SK-N-SH (cell line): Measurements from ENCODE around the gene WDR41. TPM values are rescaled to one million over a fixed set of nuclear protein-coding genes. Genes with fewer than 3 reads are reported as not detected.

ENCODE experiments used
- CTCF ChIA-PET: fragments of 300-600, 350-600 bp; formaldehyde crosslinking; extraction: SDS; loops from one replicate; lab custom pipeline; 2021; lab: Yijun Ruan, JAX
- POLR2A ChIA-PET: fragments of 350-600 bp; sonication (Branson Sonifier 250); formaldehyde crosslinking; extraction: SDS; loops from one replicate; lab custom pipeline; 2020; ENCODE audit warnings: antibody characterized with exemption, inconsistent platforms; lab: Yijun Ruan, JAX
- DNase-seq: peaks from one replicate; pipeline ENCODE4 v3.0.0; 2012
- H2AFZ ChIP-seq: fragments of 200-600 bp; sonication (generic); 2 replicates; pipeline ENCODE4 v1.8.1; 2016; ENCODE audit warnings: antibody characterized with exemption, mild to moderate bottlenecking, low read depth
- H3F3A ChIP-seq: fragments of 200-600 bp; sonication (generic); replicated peaks from 2 replicates; pipeline ENCODE3; 2016; ENCODE audit warnings: antibody characterized with exemption, mild to moderate bottlenecking; ENCODE audit not compliant: insufficient read depth
- H3K27ac ChIP-seq, 2 experiments: fragments of 200-500 bp in 1 of 2; fragments of 200-600 bp in 1 of 2; sonication (Bioruptor generic) in 1 of 2; sonication (generic), shearing (Covaris generic) in 1 of 2; 2 replicates each; pipeline versions ENCODE4 v1.5.1 to v1.6.1; 2014 to 2016; ENCODE audit warnings: low read depth in 2 of 2, inconsistent platforms in 1 of 2, low read length in 1 of 2, mild to moderate bottlenecking in 1 of 2, mixed read lengths in 1 of 2
- H3K27me3 ChIP-seq: fragments of 200-600 bp; sonication (generic), shearing (Covaris generic); 2 replicates; pipeline ENCODE4 v1.6.1; 2016; ENCODE audit warnings: mixed run types; ENCODE audit not compliant: insufficient read depth
- H3K36me3 ChIP-seq, 2 experiments: fragments of 200-500 bp in 1 of 2; fragments of 200-600 bp in 1 of 2; sonication (Bioruptor generic) in 1 of 2; sonication (generic) in 1 of 2; replicated peaks in 1 of 2; 2 replicates each; pipeline versions ENCODE3 to v1.5.1; 2014 to 2016; ENCODE audit warnings: low read length in 1 of 2, mild to moderate bottlenecking in 1 of 2; ENCODE audit not compliant: insufficient read depth in 2 of 2, control insufficient read depth in 1 of 2
- H3K4me1 ChIP-seq, 2 experiments: fragments of 200-500 bp in 1 of 2; fragments of 200-600 bp in 1 of 2; sonication (Bioruptor generic) in 1 of 2; sonication (generic), shearing (Covaris generic) in 1 of 2; 2 replicates each; pipeline versions ENCODE4 v1.5.1 to v1.6.1; 2014 to 2016; ENCODE audit warnings: low read depth in 1 of 2, low read length in 1 of 2, mixed run types in 1 of 2; ENCODE audit not compliant: insufficient read depth in 2 of 2, control insufficient read depth in 1 of 2
- H3K4me2 ChIP-seq: fragments of 200-600 bp; sonication (generic), shearing (Covaris generic); 2 replicates; pipeline ENCODE4 v1.6.1; 2017; ENCODE audit warnings: mixed run types
- H3K4me3 ChIP-seq, 2 experiments: fragments of 200-500 bp in 1 of 2; fragments of 200-600 bp in 1 of 2; sonication (Bioruptor generic) in 1 of 2; sonication (generic), shearing (Covaris generic) in 1 of 2; 2 replicates each; pipeline versions ENCODE4 v1.5.1 to v1.8.1; 2014 to 2016; ENCODE audit warnings: low read depth in 2 of 2, inconsistent platforms in 1 of 2, low read length in 1 of 2, mild to moderate bottlenecking in 1 of 2, mixed read lengths in 1 of 2, moderate library complexity in 1 of 2
- H3K79me2 ChIP-seq: fragments of 200-600 bp; sonication (generic); 2 replicates; pipeline ENCODE4 v1.8.1; 2017; ENCODE audit warnings: mild to moderate bottlenecking; ENCODE audit not compliant: insufficient read depth
- H3K9ac ChIP-seq: fragments of 200-600 bp; sonication (generic); 2 replicates; pipeline ENCODE4 v1.6.1; 2017; ENCODE audit warnings: mixed run types
- H3K9me2 ChIP-seq: fragments of 200-600 bp; sonication (generic); 2 replicates; pipeline ENCODE4 v1.6.1; 2017; ENCODE audit warnings: mixed run types
- H3K9me3 ChIP-seq: fragments of 200-600 bp; sonication (generic); 2 replicates; pipeline ENCODE4 v1.6.1; 2017; ENCODE audit warnings: mixed run types, mild to moderate bottlenecking, moderate library complexity
- H4K20me1 ChIP-seq: fragments of 200-600 bp; sonication (generic); 2 replicates; pipeline ENCODE4 v1.6.1; 2017; ENCODE audit warnings: mild to moderate bottlenecking, mixed run types; ENCODE audit not compliant: insufficient read depth
- CTCF ChIP-seq: fragments of 200-600 bp; sonication (generic); IDR thresholded peaks from 2 replicates; pipeline ENCODE4 v1.6.1; 2017; ENCODE audit warnings: antibody characterized with exemption, mild to moderate bottlenecking, moderate library complexity
- ELF1 ChIP-seq: IDR thresholded peaks from 2 replicates; pipeline ENCODE4 v1.4.0; 2012
- EZH2phosphoT487 ChIP-seq: fragments of 200-600 bp; sonication (generic); IDR thresholded peaks from 2 replicates; pipeline ENCODE4 v1.6.1; 2017; ENCODE audit warnings: low read depth, mixed run types, mild to moderate bottlenecking, antibody characterized with exemption, moderate library complexity, borderline replicate concordance
- GABPA ChIP-seq: IDR thresholded peaks from 2 replicates; pipeline ENCODE4 v1.4.0; 2012; ENCODE audit warnings: low read depth, mild to moderate bottlenecking
- GATA2 ChIP-seq: sonication (generic); formaldehyde crosslinking; IDR thresholded peaks from 2 replicates; pipeline ENCODE4 v1.5.0; 2020; ENCODE audit warnings: mild to moderate bottlenecking, missing genetic modification reagents
- MEF2A ChIP-seq: IDR thresholded peaks from 2 replicates; pipeline ENCODE4 v1.4.0; 2012; ENCODE audit warnings: low read depth, borderline replicate concordance
- MXI1 ChIP-seq: IDR thresholded peaks from 2 replicates; pipeline ENCODE4 v1.6.1; 2012; ENCODE audit warnings: mild to moderate bottlenecking, low read depth, low read length, improper control_type of control experiment
- NFIC ChIP-seq: IDR thresholded peaks from 2 replicates; pipeline ENCODE4 v1.4.0; 2012; ENCODE audit warnings: borderline replicate concordance
- POLR2AphosphoS5 ChIP-seq: IDR thresholded peaks from 2 replicates; pipeline ENCODE4 v1.6.1; 2012; ENCODE audit warnings: low read depth, low read length
- RAD21 ChIP-seq: IDR thresholded peaks from 2 replicates; pipeline ENCODE4 v1.6.1; 2012; ENCODE audit warnings: mild to moderate bottlenecking, low read length
- RCOR1 ChIP-seq: fragments of 150-350 bp; IDR thresholded peaks from 2 replicates; pipeline ENCODE4 v1.6.1; 2017; ENCODE audit warnings: antibody characterized with exemption, low read length
- REST ChIP-seq: IDR thresholded peaks from 2 replicates; pipeline ENCODE4 v1.6.1; 2012; ENCODE audit warnings: mild to moderate bottlenecking, low read depth, low read length, moderate library complexity
- SMC3 ChIP-seq: IDR thresholded peaks from 2 replicates; pipeline ENCODE4 v1.6.1; 2012; ENCODE audit warnings: low read depth, low read length, improper control_type of control experiment
- USF2 ChIP-seq: fragments of 150-350 bp; IDR thresholded peaks from 2 replicates; pipeline ENCODE4 v1.6.1; 2017; ENCODE audit warnings: antibody characterized with exemption, low read length, low read depth, borderline replicate concordance
- YY1 ChIP-seq: IDR thresholded peaks from 2 replicates; pipeline ENCODE4 v1.4.0; 2012; ENCODE audit warnings: low read depth, mild to moderate bottlenecking
- WGBS: methylation state at CpG from one replicate; pipeline ENCODE4 v1.1.6; 2017; ENCODE audit warnings: low lambda C conversion rate; 5-methylcytosine and 5-hydroxymethylcytosine counted together
- polyA plus RNA-seq, 3 experiments: library from polyadenylated mRNA; depleted of rRNA; stranded (reverse); fragments of >200 nt; gene quantifications; 2 replicates each; pipeline ENCODE4 v1.2.3, GENCODE V29; 2012

The WDR41 gene
- polyA plus RNA-seq, 1 of the 3 experiments (the other 2 are of a cell fraction) = 17.2 TPM

- 95% methylated on average over 5 of the region's 5 CpGs for WGBS
- H3K79me2 ChIP-seq = no peaks in the 10 kb centered on the region
- peaks cover 29% of the 10 kb centered on the region for H3F3A ChIP-seq
- POLR2A ChIA-PET = interaction anchor here (0.6 kb wide), 1 partner anchor 307 kb away, joined by 3 read pairs; no protein-coding TSS in a partner anchor
- TF ChIP-seq RCOR1 (no peak), NFIC (no peak), GATA2 (CRISPR knock-in tag) (no peak), USF2 (no peak), REST (no peak), SMC3 (no peak), YY1 (no peak), MEF2A (no peak), RAD21 (no peak), ELF1 (no peak), EZH2phosphoT487 (no peak), GABPA (no peak), POLR2AphosphoS5 (no peak), MXI1 (no peak), CTCF (no peak)
- no peak for DNase-seq
- H3K4me3 ChIP-seq = no peak overlapping the region
- CTCF ChIA-PET = interaction anchor here (2.9 to 3.6 kb wide), 2 partner anchors 9 to 13 kb away, joined by 10 to 17 read pairs; no protein-coding TSS in a partner anchor
- H3K27me3 ChIP-seq = no peaks in the 10 kb centered on the region
- no peaks in the 10 kb centered on the region for H3K9me3 ChIP-seq
- peaks cover 0 to 14% of the 10 kb centered on the region in 2 experiments; a peak in 1 of 4 replicates for H3K4me1 ChIP-seq
- no peak overlapping the region; the same call in 1 of the 2 replicates for H3K4me2 ChIP-seq
- H3K27ac ChIP-seq = peak overlapping the region in 1 of 2 experiments; percentile 32; a peak in 1 of 4 replicates
- peaks cover 18 to 47% of the 10 kb centered on the region in 2 experiments for H3K36me3 ChIP-seq
- no peaks in the 10 kb centered on the region for H3K9me2 ChIP-seq
- H2AFZ ChIP-seq = no peak overlapping the region
- no peaks in the 10 kb centered on the region for H4K20me1 ChIP-seq
- no peak overlapping the region for H3K9ac ChIP-seq
Measured at GRCh38 chr5:77428526-77428925, 63.6 kb downstream of the WDR41 start.
